HL-60 (cell line): ENCODE measurements around the gene HSP90B1.

ENCODE experiments used
- CTCF ChIP-seq: IDR thresholded peaks from one replicate; pipeline ENCODE4 v1.5.1; 2011; ENCODE audit warnings: low read length, control low read depth, inconsistent platforms; ENCODE audit not compliant: insufficient read depth
- GABPA ChIP-seq: IDR thresholded peaks from 2 replicates; pipeline ENCODE4 v1.6.1; 2012; ENCODE audit warnings: low read depth
- POLR2AphosphoS5 ChIP-seq: IDR thresholded peaks from 2 replicates; pipeline ENCODE4 v1.6.1; 2012; ENCODE audit warnings: low read depth
- REST ChIP-seq: IDR thresholded peaks from 2 replicates; pipeline ENCODE4 v1.6.1; 2012; ENCODE audit warnings: low read depth; ENCODE audit not compliant: insufficient replicate concordance
- SPI1 ChIP-seq: IDR thresholded peaks from 2 replicates; pipeline ENCODE4 v1.6.1; 2012; ENCODE audit warnings: low read depth, mild to moderate bottlenecking, borderline replicate concordance

- TF ChIP-seq CTCF (no peak), GABPA (no peak), POLR2AphosphoS5 (no peak), REST (no peak), SPI1 (no peak)
Measured at GRCh38 chr12:103969391-103969790, 39.2 kb downstream of the HSP90B1 start.
